ENCODE data around the gene INSYN1. TPM values are rescaled to one million over a fixed set of nuclear protein-coding genes. Genes with fewer than 3 reads are reported as not detected.

INSYN1 gene
- total and polyA plus RNA-seq, 9 of the 15 experiments (the other 6 are each of a cell fraction or from before 2014, with no cell fraction given), result not detected

DNA sequence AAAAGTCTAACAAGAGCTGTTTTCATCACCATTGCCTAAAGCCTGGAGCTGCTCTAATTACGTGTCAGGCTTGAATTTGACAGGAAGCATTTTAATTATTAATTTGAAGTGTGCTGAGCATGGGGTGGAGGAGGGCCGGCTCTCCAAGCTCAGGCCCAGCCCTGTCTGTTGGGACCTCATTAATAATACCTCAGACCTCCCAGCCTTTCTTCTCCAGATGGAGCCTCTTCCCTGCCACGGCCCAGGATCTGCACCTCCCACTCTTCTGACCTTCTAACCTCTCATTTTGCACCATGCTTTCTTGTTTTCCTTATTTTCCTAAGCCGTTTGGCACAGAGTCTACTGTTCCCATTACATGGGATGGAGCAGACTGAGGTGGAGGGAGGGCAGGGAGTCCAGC, 30.0 kb downstream of the INSYN1 start:
- FAIRE-seq, result no peak
- no peaks in the 10 kb centered on the region for H3K4me1 ChIP-seq (replicated peaks in 1 of 2; ENCODE audit: control insufficient read depth in 2 of 2, insufficient read depth in 2 of 2, low read length in 2 of 2)
- ChIA-PET CTCF (ENCODE audit: low intra/inter-chr PET ratio) (no interaction called here), POLR2A (interaction anchor here (0.6 kb wide), 1 partner anchor 322 kb away, joined by 3 read pairs; no protein-coding TSS in a partner anchor)
- in situ Hi-C loops (cut with MboI), result no loop called here
- H3K9me3 ChIP-seq (replicated peaks; ENCODE audit: control insufficient read depth, insufficient read depth, low read depth, low read length), result no peaks in the 10 kb centered on the region
- TF ChIP-seq PHB (CRISPR knock-in tag; IDR thresholded peaks at IDR 0.05), result no peak
- BruUV-seq (replicated peaks), result no TSS peak
- H3K9ac ChIP-seq (ENCODE audit: insufficient read depth in 1 of 2, low read depth in 2 of 2, low read length in 2 of 2), result no peak overlapping the region
- no peaks in the 10 kb centered on the region for H3K79me2 ChIP-seq (ENCODE audit: control insufficient read depth, insufficient read depth, low read length)
- H4K20me1 ChIP-seq (replicated peaks; ENCODE audit: control insufficient read depth, insufficient read depth, low read length), result peaks cover 7% of the 10 kb centered on the region; the same call in 1 of the 2 replicates
- no peaks in the 10 kb centered on the region for H3K36me3 ChIP-seq (ENCODE audit: control insufficient read depth, insufficient read depth, low read length)
- H2AFZ ChIP-seq (ENCODE audit: low read depth, low read length), result no peak overlapping the region
- no peak overlapping the region for H3K4me3 ChIP-seq
- intact Hi-C loops (cut with micrococcal nuclease), result no loop called here
- no peaks in the 10 kb centered on the region for H3K9me1 ChIP-seq (ENCODE audit: control insufficient read depth, insufficient read depth, low read length)
- DNase-seq (ENCODE audit: extremely low read depth in 1 of 4, low spot score in 3 of 4), result no peak
- no peak for ATAC-seq
- 0% methylated on average over 4 of the region's 4 CpGs for WGBS (ENCODE audit: insufficient coverage, low coverage, missing lambda C conversion rate)
- no peak overlapping the region for H3K27ac ChIP-seq (ENCODE audit: extremely low read depth, low read depth, low read length)
- peaks cover 3 to 30% of the 10 kb centered on the region in 2 experiments; a peak in 3 of 5 replicates for H3K27me3 ChIP-seq (ENCODE audit: control insufficient read depth in 2 of 2, insufficient read depth in 2 of 2, low read length in 2 of 2)
- no peak overlapping the region for H3K4me2 ChIP-seq (ENCODE audit: insufficient read depth, low read length)

DNA sequence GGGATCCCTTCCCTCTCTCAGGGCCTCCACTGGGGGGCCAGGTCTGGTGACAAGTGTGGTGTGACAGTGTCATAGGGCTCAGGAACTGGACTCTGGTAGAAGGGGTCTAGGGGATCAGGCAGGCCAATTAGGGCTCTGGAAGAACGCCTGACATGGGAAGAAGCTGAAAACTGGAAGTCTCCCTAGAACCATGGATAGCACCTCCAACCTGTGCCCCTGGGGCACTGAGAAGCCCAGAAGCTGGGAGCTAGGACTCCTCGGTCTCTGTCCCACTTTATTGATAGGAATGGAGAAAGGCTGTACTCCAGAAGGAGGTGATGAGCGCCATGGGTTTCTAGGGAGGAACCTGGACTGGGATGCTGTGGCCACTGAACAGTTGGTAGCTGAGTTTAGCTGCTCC, 30.7 kb downstream of the INSYN1 start:
- no peak overlapping the region for H2AFZ ChIP-seq (ENCODE audit: low read depth, low read length)
- DNase-seq (ENCODE audit: extremely low read depth in 1 of 4, low spot score in 3 of 4) (no peak), ATAC-seq (no peak), FAIRE-seq (no peak)
- no peak overlapping the region for H3K4me2 ChIP-seq (ENCODE audit: insufficient read depth, low read length)
- H3K36me3 ChIP-seq (ENCODE audit: control insufficient read depth, insufficient read depth, low read length), result no peaks in the 10 kb centered on the region
- no peak overlapping the region for H3K4me3 ChIP-seq
- H3K9me1 ChIP-seq (ENCODE audit: control insufficient read depth, insufficient read depth, low read length), result no peaks in the 10 kb centered on the region
- no peak overlapping the region for H3K9ac ChIP-seq (ENCODE audit: insufficient read depth in 1 of 2, low read depth in 2 of 2, low read length in 2 of 2)
- H3K27me3 ChIP-seq (ENCODE audit: control insufficient read depth in 2 of 2, insufficient read depth in 2 of 2, low read length in 2 of 2), result peaks cover 3 to 28% of the 10 kb centered on the region in 2 experiments; a peak in 3 of 5 replicates
- H3K9me3 ChIP-seq (replicated peaks; ENCODE audit: control insufficient read depth, insufficient read depth, low read depth, low read length), result no peaks in the 10 kb centered on the region
- in situ Hi-C loops (cut with MboI), result no loop called here
- H3K79me2 ChIP-seq (ENCODE audit: control insufficient read depth, insufficient read depth, low read length), result no peaks in the 10 kb centered on the region
- H3K27ac ChIP-seq (ENCODE audit: extremely low read depth, low read depth, low read length), result no peak overlapping the region
- CTCF ChIA-PET (ENCODE audit: low intra/inter-chr PET ratio), result no interaction called here
- WGBS (ENCODE audit: insufficient coverage, low coverage, missing lambda C conversion rate), result 0% methylated on average over 3 of the region's 3 CpGs
- POLR2A ChIA-PET, result interaction anchor here (0.6 to 0.7 kb wide), 2 partner anchors 120 to 321 kb away, joined by 3 read pairs; no protein-coding TSS in a partner anchor
- no TSS peak for BruUV-seq (replicated peaks)
- peaks cover 7% of the 10 kb centered on the region; the same call in 1 of the 2 replicates for H4K20me1 ChIP-seq (replicated peaks; ENCODE audit: control insufficient read depth, insufficient read depth, low read length)
- intact Hi-C loops (cut with micrococcal nuclease), result no loop called here
- no peaks in the 10 kb centered on the region for H3K4me1 ChIP-seq (replicated peaks in 1 of 2; ENCODE audit: control insufficient read depth in 2 of 2, insufficient read depth in 2 of 2, low read length in 2 of 2)
- TF ChIP-seq, protein P1, sequence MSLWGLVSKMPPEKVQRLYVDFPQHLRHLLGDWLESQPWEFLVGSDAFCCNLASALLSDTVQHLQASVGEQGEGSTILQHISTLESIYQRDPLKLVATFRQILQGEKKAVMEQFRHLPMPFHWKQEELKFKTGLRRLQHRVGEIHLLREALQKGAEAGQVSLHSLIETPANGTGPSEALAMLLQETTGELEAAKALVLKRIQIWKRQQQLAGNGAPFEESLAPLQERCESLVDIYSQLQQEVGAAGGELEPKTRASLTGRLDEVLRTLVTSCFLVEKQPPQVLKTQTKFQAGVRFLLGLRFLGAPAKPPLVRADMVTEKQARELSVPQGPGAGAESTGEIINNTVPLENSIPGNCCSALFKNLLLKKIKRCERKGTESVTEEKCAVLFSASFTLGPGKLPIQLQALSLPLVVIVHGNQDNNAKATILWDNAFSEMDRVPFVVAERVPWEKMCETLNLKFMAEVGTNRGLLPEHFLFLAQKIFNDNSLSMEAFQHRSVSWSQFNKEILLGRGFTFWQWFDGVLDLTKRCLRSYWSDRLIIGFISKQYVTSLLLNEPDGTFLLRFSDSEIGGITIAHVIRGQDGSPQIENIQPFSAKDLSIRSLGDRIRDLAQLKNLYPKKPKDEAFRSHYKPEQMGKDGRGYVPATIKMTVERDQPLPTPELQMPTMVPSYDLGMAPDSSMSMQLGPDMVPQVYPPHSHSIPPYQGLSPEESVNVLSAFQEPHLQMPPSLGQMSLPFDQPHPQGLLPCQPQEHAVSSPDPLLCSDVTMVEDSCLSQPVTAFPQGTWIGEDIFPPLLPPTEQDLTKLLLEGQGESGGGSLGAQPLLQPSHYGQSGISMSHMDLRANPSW (CRISPR knock-in tag; IDR thresholded peaks at IDR 0.05), result no peak
- TF ChIP-seq ZSCAN32 (CRISPR knock-in tag; IDR thresholded peaks at IDR 0.05) (no peak), SLC30A9 (CRISPR knock-in tag; IDR thresholded peaks at IDR 0.05) (no peak), ZNF384 (IDR thresholded peaks at IDR 0.05; ENCODE audit: low read depth, low read length) (no peak), KAT8 (IDR thresholded peaks at IDR 0.05; ENCODE audit: low read depth) (no peak)

Measured in K562 (cell line).